Mucosa of descending colon (tissue), 3 donors: ENCODE data around the gene DLG2. TPM values are rescaled to one million over a fixed set of nuclear protein-coding genes. Genes with fewer than 3 reads are reported as not detected.

Source experiments
- ATAC-seq: fragments of 200-7000 bp; cut with Tn5 transposase; one replicate; pipeline ENCODE4 v1.9.1; 2020; ENCODE audit warnings: mild to moderate bottlenecking, moderate library complexity
- DNase-seq, 3 donors: peaks; one replicate each; pipeline ENCODE4 v3.0.0-alpha.2; 2020
- H3K36me3 ChIP-seq: fragments of 200-600 bp; one replicate; pipeline ENCODE4 v1.8.0; 2021; ENCODE audit warnings: low read depth, mild to moderate bottlenecking
- H3K4me1 ChIP-seq: fragments of 200-600 bp; one replicate; pipeline ENCODE4 v1.8.0; 2021; ENCODE audit warnings: low read depth, mild to moderate bottlenecking
- H3K4me3 ChIP-seq: fragments of 200-600 bp; one replicate; pipeline ENCODE4 v1.8.0; 2021; ENCODE audit warnings: mild to moderate bottlenecking
- H3K9me3 ChIP-seq: fragments of 200-600 bp; one replicate; pipeline ENCODE4 v1.8.0; 2021; ENCODE audit warnings: mild to moderate bottlenecking
- CTCF ChIP-seq: fragments of 200-600 bp; IDR thresholded peaks from one replicate; pipeline ENCODE4 v1.8.0; 2022; ENCODE audit warnings: antibody characterized with exemption, mild to moderate bottlenecking
- intact Hi-C, 2 donors: fragments of 100-400 bp; cut with DNase I in 1 of 2; cut with micrococcal nuclease in 1 of 2; formaldehyde crosslinking; loops; one replicate each; pipeline versions ENCODE4 v1.11.0 to v1.11.1; 2022; cut with DNase I, micrococcal nuclease
- total RNA-seq, 3 donors: library from RNA; stranded (reverse); fragmentation: NEBNext Ultra II Directional in 2 of 3; extraction: Animal tissue kit (Norgen Biotek cat#: 25700) in 2 of 3; gene quantifications; one replicate each; pipeline versions ENCODE4 v1.2.1 to v1.2.4, GENCODE V29; 2021 to 2023
- donor health status: DM: no; HTN: no; CAD: no; lungs with moderate emphysema.
- donor health status: DM: no; HTN: no; CAD: no.
- donor health status: DM: no; HTN: yes; CAD: no.

Gene DLG2
- total RNA-seq, 3 donors from 2014 or later, result 2.1 to 11.1 (median 2.4) TPM

DNA sequence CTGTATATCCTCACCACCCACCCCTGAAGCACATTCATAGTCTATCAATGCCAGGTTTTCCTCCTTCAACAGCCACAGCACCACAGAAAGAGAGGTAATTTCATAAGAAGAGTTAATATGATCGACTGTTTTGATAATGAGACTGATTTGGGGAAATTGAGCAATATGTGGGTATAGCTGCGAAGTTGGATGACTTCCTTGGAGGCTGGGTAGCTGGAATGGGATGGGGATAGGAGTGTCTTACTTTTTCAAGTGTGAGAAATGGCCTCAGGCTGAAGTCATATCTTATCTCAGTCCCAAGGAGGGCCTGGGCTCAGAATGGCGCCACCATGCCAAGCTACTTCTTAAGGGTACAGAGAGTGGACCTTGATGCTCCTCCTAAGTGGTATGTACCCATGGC lies 2153.4 kb downstream of the DLG2 start:
- DNase-seq (no peak), ATAC-seq (no peak)
- intact Hi-C loops, result no loop called here
- TF ChIP-seq CTCF, result no peak
- H3K36me3 ChIP-seq, result no peaks in the 10 kb centered on the region
- no peaks in the 10 kb centered on the region for H3K4me1 ChIP-seq
- H3K9me3 ChIP-seq, result no peaks in the 10 kb centered on the region
- H3K4me3 ChIP-seq, result no peak overlapping the region

- Histone ChIP-seq H3K9me3 (no peaks in the 10 kb centered on the region), H3K4me3 (no peak overlapping the region), H3K4me1 (no peaks in the 10 kb centered on the region), H3K36me3 (no peaks in the 10 kb centered on the region)
- ATAC-seq, result no peak
- TF ChIP-seq CTCF, result no peak
- intact Hi-C loops, result no loop called here
- DNase-seq, result no peak
These were observed 2154.3 kb downstream of the DLG2 start for GRCh38 chr11:83472806-83473205.

DNA sequence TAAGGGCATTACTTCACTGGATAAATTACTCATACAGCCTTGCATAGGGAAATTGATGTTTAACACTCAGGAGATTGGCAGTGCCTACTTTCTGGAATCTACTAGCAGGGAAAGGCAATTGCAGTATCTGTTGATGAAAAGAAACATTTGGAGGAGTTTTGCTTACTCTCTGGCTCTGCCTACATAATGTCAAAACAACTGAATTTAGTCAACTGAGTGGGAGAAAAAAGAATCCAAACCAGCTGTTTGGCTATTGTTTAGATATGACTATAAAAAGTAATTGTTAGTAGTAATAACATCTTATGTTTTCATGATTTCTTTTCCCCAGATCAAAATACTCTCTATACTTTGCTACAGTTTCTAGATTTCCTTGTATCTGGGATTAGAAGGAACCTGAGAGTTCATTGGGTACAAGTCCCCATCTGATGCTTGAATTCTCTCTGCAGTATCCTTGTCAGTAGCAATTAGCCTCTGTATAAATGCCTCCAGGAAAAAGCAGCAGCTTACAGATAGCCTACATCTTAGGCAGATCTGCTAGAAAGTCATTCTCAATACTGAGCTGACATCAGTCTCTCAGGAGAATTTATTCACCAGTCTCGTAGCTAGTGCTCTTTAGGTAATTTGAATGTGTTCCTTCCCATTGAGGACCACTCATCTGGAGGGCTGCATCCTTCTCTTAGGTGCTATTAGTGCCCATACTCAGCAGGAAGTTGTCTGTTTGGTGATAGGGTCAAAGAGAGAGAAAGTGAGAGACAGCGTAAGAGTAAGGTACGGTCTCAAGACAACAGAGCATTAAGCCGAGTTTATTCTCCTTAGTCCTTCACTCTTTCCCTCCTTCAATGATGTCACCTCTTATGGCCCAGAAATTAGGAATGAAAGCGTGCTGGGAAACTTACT lies 2155.1 kb downstream of the DLG2 start:
- ATAC-seq, result no peak
- Histone ChIP-seq H3K36me3 (no peaks in the 10 kb centered on the region), H3K4me1 (no peaks in the 10 kb centered on the region), H3K4me3 (no peak overlapping the region), H3K9me3 (no peaks in the 10 kb centered on the region)
- intact Hi-C loops, result no loop called here
- TF ChIP-seq CTCF, result no peak
- no peak for DNase-seq

- no peak overlapping the region for H3K4me3 ChIP-seq
- intact Hi-C loops, result no loop called here
- DNase-seq, result no peak
- no peaks in the 10 kb centered on the region for H3K9me3 ChIP-seq
- no peaks in the 10 kb centered on the region for H3K36me3 ChIP-seq
- no peak for ATAC-seq
- no peak for TF ChIP-seq CTCF
- H3K4me1 ChIP-seq, result no peaks in the 10 kb centered on the region
These were observed 2159.3 kb downstream of the DLG2 start for GRCh38 chr11:83467837-83468236.

DNA sequence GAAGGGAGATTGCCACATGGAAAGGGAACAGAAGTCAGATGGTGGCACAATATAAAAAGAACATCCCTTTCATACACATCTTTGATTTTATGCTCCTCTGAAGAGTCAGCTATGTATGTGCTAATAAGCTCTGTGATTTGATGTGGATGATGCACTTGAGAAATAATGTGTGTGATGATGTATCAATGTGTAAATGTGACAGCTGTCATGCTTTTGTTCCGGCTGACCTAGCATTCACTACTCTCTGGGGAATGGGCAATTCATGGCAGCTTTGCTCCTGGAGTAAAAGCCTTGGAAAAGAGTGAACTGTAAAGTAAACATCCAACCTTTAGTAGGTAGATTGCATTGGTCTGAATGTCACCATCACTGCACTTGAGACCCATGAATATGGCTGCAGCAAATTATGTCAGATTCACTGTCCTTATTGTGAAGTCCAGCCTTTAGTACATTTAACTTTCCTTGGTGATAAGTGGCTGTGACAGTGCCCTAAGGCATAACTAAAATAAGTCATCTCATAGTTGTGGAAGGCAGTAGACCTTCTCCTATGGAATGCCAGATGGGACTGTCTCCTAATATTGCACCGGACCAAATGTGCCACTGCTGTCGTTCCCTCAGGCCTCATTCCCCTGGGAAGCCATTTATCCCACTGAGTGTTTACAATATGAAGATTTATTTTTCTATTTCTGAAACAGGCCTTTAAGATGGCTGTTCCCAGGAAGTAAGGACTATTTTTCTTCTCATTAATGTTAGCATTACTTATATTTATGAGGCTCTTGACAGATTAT lies 2162.8 kb downstream of the DLG2 start:
- no peak for TF ChIP-seq CTCF
- no peak for ATAC-seq
- H3K9me3 ChIP-seq, result no peaks in the 10 kb centered on the region
- H3K4me3 ChIP-seq, result no peak overlapping the region
- intact Hi-C loops, result no loop called here
- H3K36me3 ChIP-seq, result no peaks in the 10 kb centered on the region
- no peak for DNase-seq
- no peaks in the 10 kb centered on the region for H3K4me1 ChIP-seq
